CD8-positive, alpha-beta memory T cell (primary cell): ENCODE data around the gene KLHL13. TPM values are rescaled to one million over a fixed set of nuclear protein-coding genes. Genes with fewer than 3 reads are reported as not detected.
A peak's percentile ranks its signal among the peaks of the same experiment; 100 is the strongest.

Experiments used
- CTCF ChIA-PET: fragments of 350-600 bp; sonication (Branson Sonifier 250); formaldehyde crosslinking; loops from one replicate; lab custom pipeline; 2021; ENCODE audit warnings: antibody characterized with exemption; lab: Charles Lee
- POLR2A ChIA-PET: fragments of 350-600 bp; sonication (Branson Sonifier 250); formaldehyde crosslinking; loops from one replicate; lab custom pipeline; 2021; ENCODE audit warnings: antibody characterized with exemption; lab: Charles Lee
- DNase-seq, 5 donors: peaks; one replicate each; pipeline versions ENCODE4 v3.0.0 to v3.0.0-alpha.2; 2020 to 2022; ENCODE audit warnings: mixed read lengths in 1 of 5
- H3K27ac ChIP-seq: one replicate; pipeline ENCODE4 v1.7.0; 2013; ENCODE audit warnings: low read depth, mild to moderate bottlenecking, low read length, moderate library complexity
- H3K27me3 ChIP-seq: 2 replicates; pipeline ENCODE4 v1.7.0; 2013; ENCODE audit warnings: low read length, mild to moderate bottlenecking; ENCODE audit not compliant: insufficient read depth, poor library complexity, severe bottlenecking
- H3K36me3 ChIP-seq: 2 replicates; pipeline ENCODE4 v1.7.0; 2013; ENCODE audit warnings: mild to moderate bottlenecking, low read length, moderate library complexity; ENCODE audit not compliant: insufficient read depth
- H3K4me1 ChIP-seq: 2 replicates; pipeline ENCODE4 v1.7.0; 2013; ENCODE audit warnings: mild to moderate bottlenecking, low read length, moderate library complexity; ENCODE audit not compliant: insufficient read depth
- H3K4me3 ChIP-seq: 2 replicates; pipeline ENCODE4 v1.7.0; 2013; ENCODE audit warnings: mild to moderate bottlenecking, low read length
- H3K9me3 ChIP-seq: 2 replicates; pipeline ENCODE4 v1.7.0; 2013; ENCODE audit warnings: mild to moderate bottlenecking, low read length
- H3K27ac Mint-ChIP-seq, 8 donors: one replicate each; pipeline ENCODE4 v1.8.0; 2020 to 2021; ENCODE audit warnings: mixed read lengths in 8 of 8, mild to moderate bottlenecking in 6 of 8, inconsistent platforms in 3 of 8, moderate library complexity in 3 of 8
- H3K27me3 Mint-ChIP-seq, 2 donors: one replicate each; pipeline ENCODE4 v1.8.0; 2020 to 2021; ENCODE audit warnings: mixed read lengths in 2 of 2, mild to moderate bottlenecking in 1 of 2, moderate library complexity in 1 of 2
- H3K36me3 Mint-ChIP-seq, 3 donors: one replicate each; pipeline ENCODE4 v1.8.0; 2020 to 2021; ENCODE audit warnings: mixed read lengths in 3 of 3, inconsistent platforms in 1 of 3, mild to moderate bottlenecking in 1 of 3
- H3K4me1 Mint-ChIP-seq, 3 donors: one replicate each; pipeline ENCODE4 v1.8.0; 2020 to 2021; ENCODE audit warnings: mixed read lengths in 3 of 3, inconsistent platforms in 1 of 3, mild to moderate bottlenecking in 1 of 3
- H3K4me3 Mint-ChIP-seq, 7 donors: one replicate each; pipeline ENCODE4 v1.8.0; 2020 to 2021; ENCODE audit warnings: mixed read lengths in 7 of 7, mild to moderate bottlenecking in 6 of 7, moderate library complexity in 4 of 7, inconsistent platforms in 2 of 7
- H3K9me3 Mint-ChIP-seq, 5 donors: one replicate each; pipeline ENCODE4 v1.8.0; 2020 to 2022; ENCODE audit warnings: mixed read lengths in 5 of 5, mild to moderate bottlenecking in 3 of 5, moderate library complexity in 2 of 5, inconsistent platforms in 1 of 5
- polyA plus RNA-seq: library from polyadenylated mRNA; unstranded; fragments of 300-500 nt; fragmentation: Illumina TruSeq; gene quantifications from one replicate; pipeline ENCODE4 v1.2.3, GENCODE V29; 2021
- total RNA-seq, 2 experiments: library from RNA; stranded (reverse); gene quantifications; one replicate each; pipeline ENCODE4 v1.2.3, GENCODE V29; 2021

The KLHL13 gene
- total and polyA plus RNA-seq, 3 experiments from 2014 or later, result 0.11 to 0.24 (median 0.20) TPM

DNA sequence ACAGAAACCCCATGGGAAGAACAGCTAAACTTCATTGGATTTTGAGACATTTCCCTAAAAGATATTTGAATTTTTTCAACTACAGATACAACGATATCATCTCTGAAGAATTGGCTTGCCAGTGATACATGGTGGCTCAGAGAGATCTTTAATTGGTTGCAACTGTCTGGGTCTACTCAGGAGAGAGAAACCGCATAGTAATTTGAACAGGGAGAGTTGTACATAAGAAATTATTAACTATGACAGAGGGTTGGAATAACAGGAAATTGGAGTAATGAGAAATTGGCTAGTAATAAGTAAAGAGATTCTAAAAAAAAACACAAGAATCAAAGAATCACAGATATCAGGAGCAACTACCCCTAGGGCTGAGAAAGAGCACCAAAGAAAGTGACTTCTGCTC lies 118.4 kb downstream of the KLHL13 start:
- POLR2A ChIA-PET, result no interaction called here
- CTCF ChIA-PET, result no interaction called here
- Histone ChIP-seq H3K27me3 (no peaks in the 10 kb centered on the region), H3K4me3 (no peak overlapping the region), H3K4me1 (no peaks in the 10 kb centered on the region), H3K36me3 (no peaks in the 10 kb centered on the region), H3K9me3 (no peaks in the 10 kb centered on the region), H3K27ac (no peak overlapping the region)
- H3K27ac Mint-ChIP-seq, result no peak overlapping the region
- H3K27me3 Mint-ChIP-seq, result no peaks in the 10 kb centered on the region
- H3K9me3 Mint-ChIP-seq, result peaks cover 0 to 6% (median 2%) of the 10 kb centered on the region in 5 donors
- H3K36me3 Mint-ChIP-seq, result no peaks in the 10 kb centered on the region
- no peak for DNase-seq
- H3K4me1 Mint-ChIP-seq, result no peaks in the 10 kb centered on the region
- no peak overlapping the region for H3K4me3 Mint-ChIP-seq

DNA sequence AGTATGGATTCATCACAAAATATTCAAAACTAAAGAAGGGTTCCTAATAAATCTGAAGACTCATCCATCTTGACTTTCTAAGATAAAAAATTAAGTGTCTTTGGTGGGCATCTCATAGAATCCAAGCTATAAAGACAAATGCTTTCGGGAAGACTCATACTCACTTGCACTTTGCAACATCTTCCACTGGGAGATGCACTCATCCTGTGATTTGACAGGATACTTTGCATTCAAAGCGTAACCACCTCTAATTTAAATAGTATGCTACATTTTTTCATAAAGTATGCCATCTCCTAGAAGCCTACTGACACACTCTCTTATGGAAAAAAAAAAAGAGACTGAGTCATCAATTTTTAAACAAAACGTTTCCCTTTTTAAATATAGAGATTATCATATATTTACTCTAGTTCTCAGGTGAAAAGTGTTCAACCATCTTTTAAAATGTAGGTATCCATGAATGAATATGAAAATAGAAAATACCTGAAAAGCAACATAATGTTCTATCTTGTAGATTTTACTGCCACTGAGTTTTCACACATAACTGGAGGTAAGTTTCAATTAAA lies 119.6 kb downstream of the KLHL13 start:
- Histone ChIP-seq H3K4me1 (no peaks in the 10 kb centered on the region), H3K36me3 (no peaks in the 10 kb centered on the region), H3K4me3 (no peak overlapping the region), H3K27ac (no peak overlapping the region), H3K9me3 (no peaks in the 10 kb centered on the region), H3K27me3 (no peaks in the 10 kb centered on the region)
- ChIA-PET POLR2A (no interaction called here), CTCF (no interaction called here)
- no peak overlapping the region for H3K27ac Mint-ChIP-seq
- H3K36me3 Mint-ChIP-seq, result no peaks in the 10 kb centered on the region
- no peaks in the 10 kb centered on the region for H3K4me1 Mint-ChIP-seq
- H3K27me3 Mint-ChIP-seq, result no peaks in the 10 kb centered on the region
- H3K4me3 Mint-ChIP-seq, result no peak overlapping the region
- no peak for DNase-seq
- H3K9me3 Mint-ChIP-seq, result peaks cover 0 to 6% (median 2%) of the 10 kb centered on the region in 5 donors

DNA sequence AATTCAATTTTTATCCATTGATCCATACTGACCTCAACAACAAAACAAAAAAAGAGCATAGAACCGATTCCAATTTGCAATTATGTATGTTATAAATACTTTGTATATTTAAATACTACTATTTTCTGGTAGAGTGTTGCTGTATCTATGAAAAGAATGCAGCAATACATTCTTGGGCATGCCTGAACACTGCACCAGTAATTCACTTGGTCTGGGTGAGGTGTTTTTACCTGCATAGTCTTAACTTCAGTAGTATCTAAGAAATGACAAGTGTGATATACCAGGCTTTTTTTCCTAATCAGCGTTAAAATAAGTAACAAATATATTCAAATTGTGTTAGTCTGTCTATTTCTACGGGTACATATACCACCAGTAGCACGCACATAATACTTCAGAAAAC lies 120.2 kb downstream of the KLHL13 start:
- Histone ChIP-seq H3K27ac (no peak overlapping the region), H3K9me3 (no peaks in the 10 kb centered on the region), H3K4me1 (no peaks in the 10 kb centered on the region), H3K36me3 (no peaks in the 10 kb centered on the region), H3K4me3 (no peak overlapping the region), H3K27me3 (no peaks in the 10 kb centered on the region)
- H3K36me3 Mint-ChIP-seq, result no peaks in the 10 kb centered on the region
- ChIA-PET POLR2A (no interaction called here), CTCF (no interaction called here)
- no peak overlapping the region for H3K4me3 Mint-ChIP-seq
- no peak for DNase-seq
- no peaks in the 10 kb centered on the region for H3K27me3 Mint-ChIP-seq
- H3K4me1 Mint-ChIP-seq, result no peaks in the 10 kb centered on the region
- H3K27ac Mint-ChIP-seq, result no peak overlapping the region
- peaks cover 0 to 6% (median 3%) of the 10 kb centered on the region in 5 donors for H3K9me3 Mint-ChIP-seq

DNA sequence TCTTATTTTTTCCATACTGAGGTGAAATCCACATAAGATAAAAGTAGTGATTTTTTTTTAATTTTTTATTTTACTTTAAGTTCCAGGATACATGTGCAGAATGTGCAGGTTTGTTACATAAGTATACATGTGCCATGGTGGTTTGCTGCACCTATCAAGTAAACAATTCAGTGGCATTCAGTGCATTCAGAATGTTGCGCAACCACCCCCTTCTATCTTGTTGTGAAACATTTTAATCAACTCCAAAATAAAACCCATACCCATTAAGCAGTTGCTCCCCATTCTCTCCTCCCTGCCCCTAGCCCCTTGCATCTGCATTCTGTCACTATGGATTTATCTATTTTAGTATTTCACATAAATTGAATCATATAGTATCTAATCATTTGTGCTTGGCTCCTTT lies 121.2 kb downstream of the KLHL13 start:
- Histone ChIP-seq H3K36me3 (no peaks in the 10 kb centered on the region), H3K4me3 (no peak overlapping the region), H3K9me3 (no peaks in the 10 kb centered on the region), H3K27ac (no peak overlapping the region), H3K4me1 (no peaks in the 10 kb centered on the region), H3K27me3 (no peaks in the 10 kb centered on the region)
- ChIA-PET POLR2A (no interaction called here), CTCF (no interaction called here)
- no peaks in the 10 kb centered on the region for H3K27me3 Mint-ChIP-seq
- H3K4me1 Mint-ChIP-seq, result no peaks in the 10 kb centered on the region
- H3K36me3 Mint-ChIP-seq, result no peaks in the 10 kb centered on the region
- no peak for DNase-seq
- no peak overlapping the region for H3K27ac Mint-ChIP-seq
- no peak overlapping the region for H3K4me3 Mint-ChIP-seq
- H3K9me3 Mint-ChIP-seq, result peaks cover 0 to 6% (median 4%) of the 10 kb centered on the region in 5 donors

DNA sequence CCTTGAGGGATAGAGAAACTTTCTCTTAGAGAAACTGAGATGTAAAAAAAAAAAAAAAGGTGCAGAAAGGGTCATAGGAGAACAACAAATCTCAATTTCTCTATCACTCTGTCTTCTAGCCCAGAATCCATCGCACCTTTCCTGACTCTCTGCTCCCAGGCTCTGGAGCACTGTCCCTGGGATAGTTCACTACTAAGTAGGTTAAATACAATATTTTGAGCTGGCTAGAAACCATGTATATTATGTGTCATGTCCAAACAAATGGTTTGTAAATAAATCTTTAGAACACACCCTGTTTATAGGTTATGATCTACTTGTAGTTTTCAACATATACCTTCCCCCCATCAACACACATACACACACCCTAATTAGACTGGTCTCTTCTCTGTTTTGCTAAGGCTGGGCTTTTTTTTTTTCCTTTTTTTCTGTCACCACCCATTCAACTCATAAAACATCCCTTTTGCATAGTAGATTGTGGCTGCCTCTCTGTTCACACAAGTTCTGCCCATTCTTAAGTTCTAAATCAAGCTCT lies 124.4 kb downstream of the KLHL13 start:
- ChIA-PET CTCF (no interaction called here), POLR2A (no interaction called here)
- peaks cover 0 to 3% of the 10 kb centered on the region in 2 donors for H3K27me3 Mint-ChIP-seq
- H3K9me3 ChIP-seq, result no peaks in the 10 kb centered on the region
- no peaks in the 10 kb centered on the region for H3K4me1 Mint-ChIP-seq
- no peaks in the 10 kb centered on the region for H3K36me3 Mint-ChIP-seq
- DNase-seq, result no peak
- H3K4me1 ChIP-seq, result no peaks in the 10 kb centered on the region
- peaks cover 0 to 5% (median 0%) of the 10 kb centered on the region in 5 donors for H3K9me3 Mint-ChIP-seq
- H3K27me3 ChIP-seq, result no peaks in the 10 kb centered on the region
- no peak overlapping the region for H3K4me3 Mint-ChIP-seq
- H3K27ac ChIP-seq, result no peak overlapping the region
- H3K27ac Mint-ChIP-seq, result peak overlapping the region in 1 of 8 donors; percentile 11
- H3K4me3 ChIP-seq, result no peak overlapping the region
- no peaks in the 10 kb centered on the region for H3K36me3 ChIP-seq

GRCh38 chrX:117990438-117990837 lies 126.2 kb downstream of the KLHL13 start:
- H3K9me3 ChIP-seq, result no peaks in the 10 kb centered on the region
- no peak for DNase-seq
- H3K4me3 Mint-ChIP-seq, result no peak overlapping the region
- CTCF ChIA-PET, result no interaction called here
- no peak overlapping the region for H3K27ac ChIP-seq
- POLR2A ChIA-PET, result no interaction called here
- no peaks in the 10 kb centered on the region for H3K36me3 Mint-ChIP-seq
- peaks cover 0 to 3% of the 10 kb centered on the region in 2 donors for H3K27me3 Mint-ChIP-seq
- H3K27ac Mint-ChIP-seq, result no peak overlapping the region
- H3K4me3 ChIP-seq, result no peak overlapping the region
- H3K4me1 Mint-ChIP-seq, result no peaks in the 10 kb centered on the region
- no peaks in the 10 kb centered on the region for H3K36me3 ChIP-seq
- H3K4me1 ChIP-seq, result no peaks in the 10 kb centered on the region
- no peaks in the 10 kb centered on the region for H3K27me3 ChIP-seq
- peaks cover 0 to 5% (median 0%) of the 10 kb centered on the region in 5 donors for H3K9me3 Mint-ChIP-seq

- ChIA-PET CTCF (no interaction called here), POLR2A (no interaction called here)
- DNase-seq, result no peak
- no peak overlapping the region for H3K4me3 ChIP-seq
- H3K4me1 ChIP-seq, result no peaks in the 10 kb centered on the region
- Mint-ChIP-seq H3K4me3 (no peak overlapping the region), H3K27ac (no peak overlapping the region), H3K4me1 (no peaks in the 10 kb centered on the region), H3K9me3 (peaks cover 0 to 5% (median 0%) of the 10 kb centered on the region in 5 donors), H3K27me3 (peaks cover 0 to 3% of the 10 kb centered on the region in 2 donors), H3K36me3 (no peaks in the 10 kb centered on the region)
- no peaks in the 10 kb centered on the region for H3K9me3 ChIP-seq
- H3K27me3 ChIP-seq, result no peaks in the 10 kb centered on the region
- no peaks in the 10 kb centered on the region for H3K36me3 ChIP-seq
- H3K27ac ChIP-seq, result no peak overlapping the region
Measured at GRCh38 chrX:117989512-117989911, 127.1 kb downstream of the KLHL13 start.

- ChIA-PET CTCF (no interaction called here), POLR2A (no interaction called here)
- Histone ChIP-seq H3K9me3 (no peaks in the 10 kb centered on the region), H3K27ac (no peak overlapping the region), H3K4me3 (no peak overlapping the region), H3K4me1 (no peaks in the 10 kb centered on the region), H3K36me3 (no peaks in the 10 kb centered on the region), H3K27me3 (no peaks in the 10 kb centered on the region)
- Mint-ChIP-seq H3K4me3 (no peak overlapping the region), H3K36me3 (no peaks in the 10 kb centered on the region), H3K27me3 (peaks cover 0 to 3% of the 10 kb centered on the region in 2 donors), H3K4me1 (no peaks in the 10 kb centered on the region), H3K27ac (no peak overlapping the region), H3K9me3 (peaks cover 0 to 3% (median 2%) of the 10 kb centered on the region in 5 donors)
- DNase-seq, result no peak
Measured at GRCh38 chrX:117987373-117987772, 129.2 kb downstream of the KLHL13 start.
